Chondrocyte (in vitro differentiated cells): ENCODE data around the gene MS4A5. TPM values are rescaled to one million over a fixed set of nuclear protein-coding genes. Genes with fewer than 3 reads are reported as not detected.

Source experiments
- DNase-seq: peaks from one replicate; pipeline ENCODE4 v3.0.0; 2021; ENCODE audit warnings: mixed read lengths, low spot score
- H3K27ac Mint-ChIP-seq: one replicate; pipeline ENCODE4 v1.8.0; 2021; ENCODE audit warnings: mild to moderate bottlenecking, moderate library complexity, mixed read lengths; ENCODE audit not compliant: unreplicated experiment
- H3K27me3 Mint-ChIP-seq: 2 replicates; pipeline ENCODE4 v1.8.0; 2021; ENCODE audit warnings: low read depth, mixed read lengths
- H3K36me3 Mint-ChIP-seq: 2 replicates; pipeline ENCODE4 v1.8.0; 2021; ENCODE audit warnings: low read depth, mixed read lengths
- H3K4me1 Mint-ChIP-seq: 2 replicates; pipeline ENCODE4 v1.8.0; 2021; ENCODE audit warnings: low read depth, mild to moderate bottlenecking, mixed read lengths
- H3K4me3 Mint-ChIP-seq: one replicate; pipeline ENCODE4 v1.8.0; 2021; ENCODE audit warnings: mild to moderate bottlenecking, moderate library complexity, mixed read lengths; ENCODE audit not compliant: unreplicated experiment
- H3K9me3 Mint-ChIP-seq: 2 replicates; pipeline ENCODE4 v1.8.0; 2021; ENCODE audit warnings: low read depth, mixed read lengths
- total RNA-seq: library from RNA; stranded (reverse); gene quantifications from 3 replicates; pipeline ENCODE4 v1.2.1, GENCODE V29; 2021
- TF ChIP-seq, protein P1 (sequence below): fragments of 200-600 bp; sonication (generic); IDR thresholded peaks from 2 replicates; pipeline ENCODE4 v1.5.0; 2021; ENCODE audit warnings: antibody characterized with exemption, mild to moderate bottlenecking, moderate library complexity

MS4A5 gene
- total RNA-seq, 1 donor from 2014 or later, result not detected

DNA sequence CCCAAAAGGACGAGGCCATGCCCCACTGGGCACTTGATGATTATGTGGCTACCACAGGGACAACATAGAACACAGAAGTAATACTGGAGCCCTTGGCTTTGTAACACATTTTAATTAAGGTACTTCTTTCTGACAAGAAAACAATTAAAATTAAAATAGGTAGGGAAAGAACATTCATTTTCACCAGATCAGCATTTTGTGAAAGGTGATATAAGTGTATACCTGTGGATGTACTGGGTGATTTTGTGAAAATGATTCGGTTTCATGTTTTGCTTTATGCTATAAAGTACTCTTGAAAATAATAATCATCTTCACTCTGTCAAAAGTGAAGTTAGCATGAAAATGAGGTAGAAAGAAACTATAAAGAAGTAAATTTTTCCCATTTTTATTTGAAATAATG is 64.1 kb downstream of the MS4A5 start:
- H3K4me3 Mint-ChIP-seq, result no peak overlapping the region
- H3K36me3 Mint-ChIP-seq, result no peaks in the 10 kb centered on the region
- no peak overlapping the region for H3K27ac Mint-ChIP-seq
- TF ChIP-seq, protein P1, sequence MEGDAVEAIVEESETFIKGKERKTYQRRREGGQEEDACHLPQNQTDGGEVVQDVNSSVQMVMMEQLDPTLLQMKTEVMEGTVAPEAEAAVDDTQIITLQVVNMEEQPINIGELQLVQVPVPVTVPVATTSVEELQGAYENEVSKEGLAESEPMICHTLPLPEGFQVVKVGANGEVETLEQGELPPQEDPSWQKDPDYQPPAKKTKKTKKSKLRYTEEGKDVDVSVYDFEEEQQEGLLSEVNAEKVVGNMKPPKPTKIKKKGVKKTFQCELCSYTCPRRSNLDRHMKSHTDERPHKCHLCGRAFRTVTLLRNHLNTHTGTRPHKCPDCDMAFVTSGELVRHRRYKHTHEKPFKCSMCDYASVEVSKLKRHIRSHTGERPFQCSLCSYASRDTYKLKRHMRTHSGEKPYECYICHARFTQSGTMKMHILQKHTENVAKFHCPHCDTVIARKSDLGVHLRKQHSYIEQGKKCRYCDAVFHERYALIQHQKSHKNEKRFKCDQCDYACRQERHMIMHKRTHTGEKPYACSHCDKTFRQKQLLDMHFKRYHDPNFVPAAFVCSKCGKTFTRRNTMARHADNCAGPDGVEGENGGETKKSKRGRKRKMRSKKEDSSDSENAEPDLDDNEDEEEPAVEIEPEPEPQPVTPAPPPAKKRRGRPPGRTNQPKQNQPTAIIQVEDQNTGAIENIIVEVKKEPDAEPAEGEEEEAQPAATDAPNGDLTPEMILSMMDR, result no peak
- DNase-seq, result no peak
- H3K4me1 Mint-ChIP-seq, result peaks cover 2% of the 10 kb centered on the region
- no peaks in the 10 kb centered on the region for H3K9me3 Mint-ChIP-seq
- peaks cover 2% of the 10 kb centered on the region for H3K27me3 Mint-ChIP-seq

Other genes with a start within 250 kb of the MS4A5 start
- not detected in 3 replicates for gene MS4A6A, start 246.5 kb upstream of the MS4A5 start, total RNA-seq
- 0.20 TPM in 1 of 3 replicates, not detected in the others for gene MS4A4E, start 186.4 kb upstream of the MS4A5 start, total RNA-seq
- gene MS4A4A, start 148.9 kb upstream of the MS4A5 start, total RNA-seq, result not detected in 3 replicates
- not detected in 3 replicates for gene MS4A6E, start 102.3 kb upstream of the MS4A5 start, total RNA-seq
- gene MS4A7, start 51.0 kb upstream of the MS4A5 start, total RNA-seq, result not detected in 3 replicates
- not detected in 3 replicates for gene MS4A14, start 33.1 kb upstream of the MS4A5 start, total RNA-seq
- gene MS4A1, start 26.3 kb downstream of the MS4A5 start, total RNA-seq, result not detected in 3 replicates
- not detected in 3 replicates for gene MS4A12, start 63.2 kb downstream of the MS4A5 start, total RNA-seq
- gene MS4A13, start 85.8 kb downstream of the MS4A5 start, total RNA-seq, result not detected in 3 replicates